Raji (cell line): Measurements from ENCODE around the gene PLB1.

Experiments used
- POLR2A ChIP-seq: IDR thresholded peaks from 2 replicates; pipeline ENCODE4 v1.6.1; 2011; ENCODE audit warnings: low read depth, low read length, control low read depth; ENCODE audit not compliant: insufficient read depth

Gene PLB1

DNA sequence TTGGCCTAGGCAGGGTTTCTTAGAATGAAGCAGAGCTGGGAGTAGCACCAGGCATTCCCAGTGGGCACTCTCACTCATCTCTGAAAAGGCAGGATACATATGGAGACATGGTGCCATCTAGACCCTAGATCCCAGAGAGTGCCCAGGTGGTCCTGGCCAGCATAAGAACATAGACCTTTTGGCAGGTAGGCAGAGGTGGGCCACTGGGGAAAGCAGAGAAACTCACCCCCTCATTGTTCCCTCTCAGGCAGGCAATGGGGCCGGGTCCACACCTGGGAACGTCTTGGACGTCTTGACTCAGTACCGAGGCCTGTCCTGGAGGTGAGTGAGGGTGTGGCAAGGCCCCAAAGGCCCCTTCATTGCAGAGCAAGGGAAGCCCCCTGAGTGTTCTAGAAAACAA, 69.2 kb downstream of the PLB1 start:
- no peak for TF ChIP-seq POLR2A

DNA sequence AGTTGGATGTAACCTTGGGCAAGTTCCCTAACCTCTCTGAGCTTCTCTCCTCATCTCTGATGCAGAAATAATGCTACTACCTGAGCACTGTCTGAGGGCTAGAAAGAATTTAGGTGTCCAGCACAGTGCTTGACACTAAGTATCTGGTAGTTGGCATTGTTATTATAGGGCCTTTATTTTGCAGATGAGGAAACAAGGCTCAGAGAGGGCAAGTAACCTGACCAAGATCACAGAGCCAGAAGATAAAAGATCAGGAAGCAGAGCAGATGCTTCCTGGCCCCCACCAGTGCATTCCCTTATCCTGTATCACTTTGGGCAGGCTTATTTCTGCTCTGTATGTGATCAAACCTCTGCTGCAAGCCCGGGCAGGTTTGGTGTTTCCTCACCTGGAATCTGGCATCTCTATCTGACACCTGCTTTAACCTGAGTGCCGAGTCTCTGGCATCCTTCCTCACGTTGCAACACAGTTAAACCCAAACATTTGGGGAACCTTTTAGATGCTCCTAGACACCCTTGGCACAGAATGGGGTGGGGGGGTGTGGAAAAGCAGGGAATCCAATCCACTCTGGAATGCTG, 69.9 kb downstream of the PLB1 start:
- no peak for TF ChIP-seq POLR2A

- no peak for TF ChIP-seq POLR2A
Measured at GRCh38 chr2:28566521-28567041, 70.7 kb downstream of the PLB1 start.

DNA sequence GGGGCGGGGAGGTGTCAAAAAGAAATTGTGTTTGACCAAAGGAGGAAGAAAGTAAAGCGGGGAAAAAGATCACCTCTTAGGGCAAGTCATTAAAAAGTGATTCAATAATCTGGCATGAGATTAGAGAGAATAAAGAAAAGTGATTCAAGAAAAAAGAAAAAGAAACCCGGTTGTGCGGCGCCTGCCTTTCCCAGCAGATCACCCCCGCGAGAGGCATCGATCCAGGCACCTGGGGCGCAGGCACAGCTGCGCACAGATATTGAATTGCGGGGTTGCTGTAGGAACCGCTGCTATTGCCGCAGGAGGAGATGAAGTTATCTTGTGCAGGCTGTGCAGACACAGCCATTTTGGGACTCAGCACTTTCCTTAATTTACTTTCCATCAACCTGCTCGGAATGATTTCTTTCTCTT, 71.2 kb downstream of the PLB1 start:
- no peak for TF ChIP-seq POLR2A

DNA sequence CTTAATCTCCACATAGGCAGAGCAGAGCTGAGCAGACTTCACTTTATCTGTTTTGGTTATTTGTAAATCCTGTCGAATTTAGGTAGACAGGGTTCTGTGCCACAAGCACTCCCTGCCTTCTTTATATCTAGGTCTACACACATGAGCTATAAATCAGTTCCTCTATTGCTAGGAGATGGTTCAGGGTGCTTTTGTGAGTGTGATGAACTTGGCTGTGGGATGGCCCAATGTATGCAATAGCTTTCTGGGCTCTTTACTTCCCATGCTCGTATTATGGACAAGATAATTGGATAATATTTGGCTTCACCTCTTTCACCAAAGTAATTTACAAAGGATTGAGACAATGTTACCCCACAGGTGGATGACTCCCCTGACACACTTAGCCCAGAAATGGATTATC, 72.2 kb downstream of the PLB1 start:
- TF ChIP-seq POLR2A: no peak

DNA sequence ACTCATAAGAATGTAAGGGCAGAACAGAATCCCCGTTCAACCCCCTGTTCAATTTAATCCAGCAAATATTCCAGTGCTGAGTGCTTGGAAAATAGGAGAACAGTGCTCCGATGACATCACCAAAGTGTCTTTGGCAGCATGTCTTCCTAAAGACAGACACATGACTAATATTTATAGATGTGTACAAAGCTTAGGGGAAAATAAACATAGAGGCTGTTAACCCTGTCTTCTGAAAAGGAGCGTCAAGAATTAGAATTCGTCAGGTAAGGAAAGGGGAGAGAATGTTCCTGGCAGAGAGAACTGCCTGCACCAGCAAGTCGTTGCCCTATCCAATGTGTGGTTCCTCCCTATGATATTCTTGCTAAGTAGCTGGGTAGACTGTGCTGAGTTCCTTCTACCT, 72.7 kb downstream of the PLB1 start:
- TF ChIP-seq POLR2A: no peak

DNA sequence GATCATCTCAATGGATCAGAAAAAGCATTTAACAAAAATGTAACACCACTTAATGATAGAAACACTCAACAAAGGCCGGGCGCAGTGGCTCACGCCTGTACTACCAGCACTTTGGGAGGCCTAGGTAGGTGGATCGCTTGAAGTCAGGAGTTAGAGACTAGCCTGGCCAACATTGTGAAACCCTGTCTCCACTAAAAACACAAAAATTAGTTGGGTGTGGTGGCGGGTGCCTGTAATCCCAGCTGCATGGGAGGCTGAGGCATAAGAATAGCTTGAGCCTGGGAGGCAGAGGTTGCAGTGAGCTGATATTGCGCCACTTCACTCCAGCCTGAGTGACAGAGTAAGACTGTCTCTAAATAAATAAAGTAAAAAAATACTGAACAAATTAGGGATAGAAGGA, 74.6 kb downstream of the PLB1 start:
- TF ChIP-seq POLR2A: no peak

- no peak for TF ChIP-seq POLR2A
Measured at GRCh38 chr2:28576714-28577113, 80.9 kb downstream of the PLB1 start.

DNA sequence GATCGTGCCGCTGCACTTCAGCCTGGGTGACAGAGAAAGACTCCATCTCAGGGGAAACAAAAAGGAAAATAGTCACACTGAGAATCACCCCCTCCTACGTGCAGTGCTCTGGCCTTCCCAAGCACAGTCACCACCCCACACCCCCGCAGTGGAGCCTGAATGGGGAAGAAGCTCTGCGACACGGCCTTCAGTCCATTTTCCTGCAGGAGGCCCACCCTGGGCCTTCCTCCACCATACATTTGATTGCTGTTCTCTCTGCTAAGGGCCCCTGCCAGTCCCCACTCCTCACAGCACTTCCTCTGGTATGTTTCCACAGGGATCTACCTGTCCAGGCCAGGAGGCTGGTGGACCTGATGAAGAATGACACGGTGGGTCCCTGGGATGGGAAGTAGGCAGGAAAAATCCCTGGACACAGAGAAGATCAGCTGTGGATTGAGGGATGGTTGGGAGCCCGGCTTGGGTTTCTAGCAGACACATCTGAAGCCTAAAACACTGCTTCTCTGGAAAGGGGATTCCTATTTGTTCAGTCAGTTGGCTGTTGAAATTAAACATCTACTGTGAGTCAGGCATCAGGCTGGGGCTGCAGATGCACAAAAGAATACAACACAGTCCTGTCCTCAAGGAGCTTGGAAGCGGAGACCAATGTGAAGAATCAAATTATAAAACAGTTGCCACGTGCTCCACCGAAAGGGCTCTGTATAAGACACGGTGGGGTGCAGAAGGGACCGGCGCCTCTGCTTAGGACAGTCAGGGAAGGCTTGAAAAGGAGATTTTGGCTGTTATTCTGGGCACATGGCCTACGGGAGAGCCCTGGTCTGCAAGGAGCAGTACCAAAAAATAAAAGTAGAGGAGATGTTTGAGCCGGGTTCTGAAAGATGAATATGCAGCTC, 82.2 kb downstream of the PLB1 start:
- no peak for TF ChIP-seq POLR2A

DNA sequence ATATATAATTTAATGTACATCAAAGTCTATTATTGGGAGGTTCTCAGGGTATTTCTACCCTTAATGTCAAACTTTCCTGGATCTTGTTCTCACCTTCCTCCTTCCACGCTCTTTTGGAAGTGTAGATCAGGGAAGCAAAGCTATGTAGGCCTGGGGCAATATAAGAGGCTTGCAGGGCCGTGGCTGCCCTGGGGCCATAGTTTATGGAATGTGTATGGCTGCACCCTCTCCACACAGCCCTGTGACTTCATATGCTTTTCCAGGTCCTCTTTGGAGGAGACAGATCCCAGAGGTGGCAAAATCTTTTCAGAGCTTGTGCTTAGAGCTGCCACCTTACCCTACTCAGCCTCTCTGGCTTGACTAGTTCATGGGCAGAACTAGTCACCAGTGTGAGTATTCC, 82.9 kb downstream of the PLB1 start:
- TF ChIP-seq POLR2A: no peak

- no peak for TF ChIP-seq POLR2A
Measured at GRCh38 chr2:28579606-28580005, 83.7 kb downstream of the PLB1 start.

- TF ChIP-seq POLR2A: no peak
Measured at GRCh38 chr2:28580078-28580477, 84.2 kb downstream of the PLB1 start.

DNA sequence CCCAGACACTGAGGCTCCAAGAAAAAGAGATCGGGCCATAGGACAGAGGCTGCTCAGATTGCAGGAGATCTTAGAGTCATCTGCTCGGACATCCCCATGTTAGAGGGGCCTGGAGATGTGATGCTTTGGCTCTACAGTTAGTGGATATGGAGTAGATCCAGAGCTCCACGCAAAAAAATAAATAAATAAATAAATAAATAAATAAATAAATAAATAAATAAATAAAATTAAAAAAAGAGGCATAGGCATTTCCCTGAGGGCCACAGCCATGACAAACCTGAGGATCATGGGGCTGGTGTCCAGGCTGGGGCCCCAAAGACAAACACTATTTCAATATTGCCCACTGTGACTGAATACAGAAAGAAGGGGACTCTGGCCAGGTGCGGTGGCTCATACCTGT, 85.5 kb downstream of the PLB1 start:
- no peak for TF ChIP-seq POLR2A

DNA sequence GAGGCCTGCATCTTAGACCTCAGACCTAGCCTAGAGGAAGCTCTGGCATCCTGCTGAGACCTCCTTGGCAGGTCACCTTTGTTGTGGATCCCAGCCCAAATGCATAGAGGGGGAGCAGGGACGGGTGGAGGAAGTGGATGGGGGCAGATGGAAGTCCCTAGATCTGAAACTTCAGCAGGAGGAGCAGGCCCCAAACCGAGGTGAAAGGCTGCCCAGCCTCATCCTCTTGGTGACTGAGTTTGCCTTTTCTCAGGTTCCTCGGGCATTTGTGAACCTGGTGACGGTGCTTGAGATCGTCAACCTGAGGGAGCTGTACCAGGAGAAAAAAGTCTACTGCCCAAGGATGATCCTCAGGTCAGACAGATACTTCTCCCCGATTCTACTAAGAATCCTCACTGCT, 86.3 kb downstream of the PLB1 start:
- TF ChIP-seq POLR2A: no peak

DNA sequence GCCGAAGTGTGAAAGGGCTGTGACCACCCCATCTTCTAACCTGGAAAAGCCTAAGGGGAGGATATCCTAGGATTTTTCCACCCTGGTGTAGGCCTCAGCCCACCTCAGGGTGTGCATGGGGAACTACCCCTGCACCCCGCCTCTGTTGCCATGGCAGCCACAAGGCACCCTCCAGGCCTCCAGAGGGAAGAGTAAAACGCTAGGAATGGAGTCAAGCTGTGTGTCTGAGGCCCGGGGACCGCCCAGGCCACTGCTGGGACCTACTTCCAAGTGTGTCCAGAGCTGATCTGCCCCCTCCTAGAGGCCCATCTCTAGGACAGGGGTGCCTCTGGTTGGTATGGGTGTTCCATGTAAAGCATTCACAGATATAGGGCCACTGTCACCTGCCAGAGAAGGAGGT, 86.7 kb downstream of the PLB1 start:
- no peak for TF ChIP-seq POLR2A

GRCh38 chr2:28583899-28584553, 88.2 kb downstream of the PLB1 start:
- TF ChIP-seq POLR2A: no peak

DNA sequence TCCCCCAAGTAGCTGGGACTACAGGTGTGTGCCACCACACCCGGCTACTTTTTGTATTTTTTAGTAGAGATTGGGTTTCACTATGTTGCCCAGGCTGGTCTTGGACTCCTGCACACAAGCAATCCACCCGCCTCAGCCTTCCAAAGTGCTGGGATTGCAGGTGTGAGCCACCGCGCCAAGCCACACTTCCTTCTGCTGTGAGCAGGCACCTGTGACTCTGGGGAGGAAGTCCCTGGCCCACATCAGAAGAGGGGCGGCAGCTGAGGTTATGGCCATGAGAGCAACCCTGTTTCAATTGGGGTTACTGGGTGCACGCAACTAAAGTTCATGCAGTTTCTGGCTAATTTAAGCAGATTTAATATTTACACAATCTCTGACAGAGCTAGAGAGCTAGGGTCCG, 91.0 kb downstream of the PLB1 start:
- TF ChIP-seq POLR2A: no peak
